Urinary bladder (tissue), 4 donors: ENCODE results near the gene MS4A18. TPM values are rescaled to one million over a fixed set of nuclear protein-coding genes. Genes with fewer than 3 reads are reported as not detected.
"Not testable (repeated sequence)": the region's sequence is repeated elsewhere in the genome, so short reads cannot be mapped to it uniquely, and the experiment has no call there.

Source experiments
- DNase-seq: peaks from one replicate; pipeline ENCODE4 v3.0.0-alpha.2; 2015; ENCODE audit errors: extremely low spot score
- H3K27ac ChIP-seq: one replicate; pipeline ENCODE4 v1.5.1; 2013; ENCODE audit warnings: low read depth, mild to moderate bottlenecking, moderate library complexity
- H3K36me3 ChIP-seq: one replicate; pipeline ENCODE4 v1.6.1; 2013; ENCODE audit warnings: mild to moderate bottlenecking, moderate library complexity; ENCODE audit not compliant: insufficient read depth
- H3K4me1 ChIP-seq: one replicate; pipeline ENCODE4 v1.6.1; 2013; ENCODE audit warnings: mild to moderate bottlenecking, moderate library complexity; ENCODE audit not compliant: insufficient read depth
- H3K4me3 ChIP-seq: one replicate; pipeline ENCODE4 v1.5.1; 2013; ENCODE audit warnings: low read depth, low read length
- WGBS: extraction: QIAGEN DNeasy Blood & Tissue Kit; methylation state at CpG from one replicate; pipeline ENCODE4 v1.1.7; 2013; 5-methylcytosine and 5-hydroxymethylcytosine counted together
- polyA plus RNA-seq: library from polyadenylated mRNA; stranded (reverse); fragments of 200-250 nt; gene quantifications from one replicate; pipeline ENCODE4 v1.2.3, GENCODE V29; 2013
- total RNA-seq: library from RNA; depleted of rRNA; stranded (reverse); fragments of >200 nt; gene quantifications from one replicate; pipeline ENCODE4 v1.2.3, GENCODE V29; 2014
- donor health status: healthy with polysubstance abuse.
- donor health status: healthy.

The MS4A18 gene
- total and polyA plus RNA-seq, 2 donors, result not detected

GRCh38 chr11:60711276-60711675, 13.2 kb upstream of the MS4A18 start:
- no peak overlapping the region for H3K4me3 ChIP-seq
- H3K4me1 ChIP-seq, result no peaks in the 10 kb centered on the region
- DNase-seq, result no peak
- 49% methylated on average over 4 of the region's 4 CpGs for WGBS
- no peak overlapping the region for H3K27ac ChIP-seq
- H3K36me3 ChIP-seq, result no peaks in the 10 kb centered on the region

GRCh38 chr11:60713423-60713822, 11.1 kb upstream of the MS4A18 start:
- DNase-seq, H3K36me3 ChIP-seq, H3K4me3 ChIP-seq, H3K4me1 ChIP-seq, H3K27ac ChIP-seq: not testable (repeated sequence)
- 65% methylated on average over 6 of the region's 6 CpGs for WGBS

GRCh38 chr11:60717956-60718355, 6.6 kb upstream of the MS4A18 start:
- Histone ChIP-seq H3K4me1 (no peaks in the 10 kb centered on the region), H3K4me3 (no peak overlapping the region), H3K36me3 (no peaks in the 10 kb centered on the region), H3K27ac (no peak overlapping the region)
- WGBS, result 90% methylated on average over 5 of the region's 5 CpGs
- no peak for DNase-seq

GRCh38 chr11:60718524-60719316, 5.8 kb upstream of the MS4A18 start:
- no peaks in the 10 kb centered on the region for H3K36me3 ChIP-seq
- H3K4me1 ChIP-seq, result no peaks in the 10 kb centered on the region
- H3K4me3 ChIP-seq, result no peak overlapping the region
- WGBS, result 76% methylated on average over 10 of the region's 10 CpGs
- no peak overlapping the region for H3K27ac ChIP-seq
- no peak for DNase-seq

- Histone ChIP-seq H3K4me3 (no peak overlapping the region), H3K4me1 (no peaks in the 10 kb centered on the region), H3K27ac (no peak overlapping the region), H3K36me3 (no peaks in the 10 kb centered on the region)
- DNase-seq, result no peak
- 77% methylated on average over 4 of the region's 4 CpGs for WGBS
Observed at GRCh38 chr11:60719391-60719790, 5.1 kb upstream of the MS4A18 start.

GRCh38 chr11:60720460-60720859, 4.1 kb upstream of the MS4A18 start:
- Histone ChIP-seq H3K4me1 (no peaks in the 10 kb centered on the region), H3K4me3 (no peak overlapping the region), H3K36me3 (no peaks in the 10 kb centered on the region), H3K27ac (no peak overlapping the region)
- no peak for DNase-seq
- 80% methylated on average over 6 of the region's 6 CpGs for whole genome bisulfite sequencing

GRCh38 chr11:60725592-60725991, 1.1 kb downstream of the MS4A18 start:
- no peaks in the 10 kb centered on the region for H3K36me3 ChIP-seq
- WGBS, result 62% methylated on average over 1 of the region's 1 CpG
- no peak for DNase-seq
- H3K27ac ChIP-seq, result no peak overlapping the region
- H3K4me1 ChIP-seq, result no peaks in the 10 kb centered on the region
- H3K4me3 ChIP-seq, result no peak overlapping the region

GRCh38 chr11:60731586-60731985, 7.1 kb downstream of the MS4A18 start:
- H3K36me3 ChIP-seq, result no peaks in the 10 kb centered on the region
- DNase-seq, result no peak
- 60% methylated on average over 8 of the region's 8 CpGs for WGBS
- H3K4me3 ChIP-seq, result no peak overlapping the region
- H3K27ac ChIP-seq, result no peak overlapping the region
- H3K4me1 ChIP-seq, result no peaks in the 10 kb centered on the region

GRCh38 chr11:60734279-60734678, 9.8 kb downstream of the MS4A18 start:
- H3K4me3 ChIP-seq, result no peak overlapping the region
- no peaks in the 10 kb centered on the region for H3K36me3 ChIP-seq
- no peak overlapping the region for H3K27ac ChIP-seq
- WGBS, result 85% methylated on average over 4 of the region's 4 CpGs
- DNase-seq, result no peak
- no peaks in the 10 kb centered on the region for H3K4me1 ChIP-seq

- Histone ChIP-seq H3K36me3 (no peaks in the 10 kb centered on the region), H3K4me3 (no peak overlapping the region)
- WGBS, result 66% methylated on average over 7 of the region's 7 CpGs
Observed at GRCh38 chr11:60739114-60739513, 14.6 kb downstream of the MS4A18 start.

GRCh38 chr11:60740573-60740972, 16.1 kb downstream of the MS4A18 start:
- no peak for DNase-seq
- H3K36me3 ChIP-seq, result no peaks in the 10 kb centered on the region
- H3K4me1 ChIP-seq, result no peaks in the 10 kb centered on the region
- H3K4me3 ChIP-seq, result no peak overlapping the region
- no peak overlapping the region for H3K27ac ChIP-seq

More at GRCh38 chr11:60739114-60739513, 14.6 kb downstream of the MS4A18 start:
- no peaks in the 10 kb centered on the region for H3K4me1 ChIP-seq
- H3K27ac ChIP-seq, result no peak overlapping the region
- DNase-seq, result no peak

- no peak for DNase-seq
- WGBS, result 76% methylated on average over 3 of the region's 3 CpGs
- no peaks in the 10 kb centered on the region for H3K36me3 ChIP-seq
- H3K4me3 ChIP-seq, result no peak overlapping the region
- no peaks in the 10 kb centered on the region for H3K4me1 ChIP-seq
- H3K27ac ChIP-seq, result no peak overlapping the region
Observed at GRCh38 chr11:60741421-60741820, 16.9 kb downstream of the MS4A18 start.

GRCh38 chr11:60743058-60743457, 18.5 kb downstream of the MS4A18 start:
- Histone ChIP-seq H3K36me3 (no peaks in the 10 kb centered on the region), H3K4me1 (no peaks in the 10 kb centered on the region), H3K4me3 (no peak overlapping the region), H3K27ac (no peak overlapping the region)
- DNase-seq, result no peak
- 92% methylated on average over 1 of the region's 1 CpG for WGBS

- Histone ChIP-seq H3K27ac (no peak overlapping the region), H3K4me3 (no peak overlapping the region), H3K4me1 (no peaks in the 10 kb centered on the region), H3K36me3 (no peaks in the 10 kb centered on the region)
- DNase-seq, result no peak
- WGBS, result 88% methylated on average over 5 of the region's 5 CpGs
Observed at GRCh38 chr11:60744114-60744513, 19.6 kb downstream of the MS4A18 start.
